GM12892 (cell line): ENCODE results near the gene VAPA.

ENCODE experiments used
- DNase-seq: peaks from one replicate; pipeline ENCODE4 v3.0.0; 2011; ENCODE audit not compliant: insufficient read length
- FAIRE-seq: peaks from 2 replicates; lab custom pipeline; 2011; peaks lifted over from hg19 to GRCh38; lab: Jason Lieb, UNC
- POLR2A ChIP-seq: IDR thresholded peaks from 2 replicates; pipeline ENCODE4 v1.6.1; 2011; ENCODE audit warnings: low read depth, low read length, control low read depth
- POLR2AphosphoS5 ChIP-seq: IDR thresholded peaks from 2 replicates; pipeline ENCODE4 v1.6.1; 2011; ENCODE audit warnings: low read depth, low read length, control low read depth
- TAF1 ChIP-seq: IDR thresholded peaks from 2 replicates; pipeline ENCODE4 v1.6.1; 2011; ENCODE audit warnings: low read depth, mild to moderate bottlenecking, control low read depth, low read length, borderline replicate concordance

Gene VAPA

DNA sequence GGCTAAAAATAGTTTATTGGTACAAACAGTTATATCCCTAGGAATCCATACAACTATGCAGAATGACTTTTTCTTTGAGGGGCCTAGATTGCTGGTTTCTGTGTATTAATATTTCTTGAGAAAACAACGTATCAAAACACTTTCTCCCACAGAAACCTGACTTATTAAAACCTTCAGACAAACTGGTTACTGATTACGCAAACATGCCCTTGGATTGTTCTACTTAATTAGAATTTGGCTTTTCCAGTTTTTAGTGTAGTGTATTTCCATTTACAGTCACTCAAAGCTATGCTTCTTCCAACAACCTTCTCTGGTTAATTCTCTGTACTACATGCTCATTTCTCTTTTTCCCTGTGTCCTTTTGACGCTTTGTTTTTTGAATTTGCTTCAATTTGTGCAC is 20.0 kb downstream of the VAPA start:
- TF ChIP-seq POLR2A (no peak), POLR2AphosphoS5 (no peak), TAF1 (no peak)
- no peak for FAIRE-seq
- DNase-seq = no peak

GRCh38 chr18:9934274-9934673 is 20.5 kb downstream of the VAPA start:
- DNase-seq = no peak
- FAIRE-seq = peak; percentile 65
- TF ChIP-seq POLR2A (no peak), TAF1 (no peak), POLR2AphosphoS5 (no peak)

DNA sequence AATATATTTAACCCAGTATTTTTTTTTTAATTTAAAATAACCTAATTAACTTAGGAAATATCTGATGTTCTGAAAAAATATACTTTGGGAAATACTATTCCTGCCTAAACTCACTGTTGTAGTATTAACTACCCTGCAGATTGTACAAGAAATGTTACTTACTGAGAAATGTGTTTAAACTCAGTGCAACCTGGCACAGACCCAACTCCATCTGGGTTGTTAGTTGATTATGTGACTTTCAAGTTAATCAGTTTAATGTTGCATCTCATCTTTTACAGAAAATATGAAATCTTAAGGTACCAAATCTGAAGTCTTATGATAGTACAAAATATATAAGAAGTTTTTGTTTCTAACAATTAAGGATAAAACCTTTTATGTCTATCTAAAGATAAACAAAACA is 27.3 kb downstream of the VAPA start:
- FAIRE-seq (no peak), DNase-seq (no peak)
- TF ChIP-seq POLR2AphosphoS5 = no peak
- no peak for TF ChIP-seq POLR2A
- TF ChIP-seq TAF1 = no peak

- DNase-seq = no peak
- no peak for FAIRE-seq
- TF ChIP-seq POLR2AphosphoS5 = no peak
- no peak for TF ChIP-seq POLR2A
- TF ChIP-seq TAF1 = no peak
Observed at GRCh38 chr18:9941660-9942059, 27.8 kb downstream of the VAPA start.

- FAIRE-seq (no peak), DNase-seq (no peak)
- TF ChIP-seq POLR2A = no peak
Observed at GRCh38 chr18:9943311-9943710, 29.5 kb downstream of the VAPA start.

GRCh38 chr18:9944805-9945204 is 31.0 kb downstream of the VAPA start:
- no peak for TF ChIP-seq TAF1
- TF ChIP-seq POLR2A = no peak
- TF ChIP-seq POLR2AphosphoS5 = no peak
- FAIRE-seq (no peak), DNase-seq (no peak)

DNA sequence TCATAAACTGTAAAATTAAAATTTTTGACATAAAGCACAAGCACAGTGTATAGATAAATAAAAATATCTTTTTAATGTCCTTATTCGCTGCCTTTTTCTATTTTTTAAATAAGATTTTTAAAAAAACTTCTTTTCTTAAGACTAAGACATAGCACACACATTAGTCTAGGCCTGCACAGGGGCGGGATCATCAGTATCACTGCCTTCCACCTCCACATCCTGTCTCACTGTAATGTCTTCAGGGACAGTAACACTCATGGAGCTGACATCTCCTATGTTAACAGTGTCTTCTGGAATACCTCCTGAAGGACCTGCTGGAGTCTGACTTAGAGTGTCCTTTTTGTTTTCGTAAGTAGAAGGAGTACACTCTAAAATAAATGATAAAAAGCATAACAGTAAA is 33.0 kb downstream of the VAPA start:
- TF ChIP-seq POLR2AphosphoS5 (no peak), TAF1 (no peak), POLR2A (no peak)
- DNase-seq (no peak), FAIRE-seq (no peak)

GRCh38 chr18:9947248-9947647 is 33.4 kb downstream of the VAPA start:
- no peak for FAIRE-seq
- DNase-seq = no peak
- TF ChIP-seq TAF1 = no peak
- TF ChIP-seq POLR2A = no peak
- no peak for TF ChIP-seq POLR2AphosphoS5

DNA sequence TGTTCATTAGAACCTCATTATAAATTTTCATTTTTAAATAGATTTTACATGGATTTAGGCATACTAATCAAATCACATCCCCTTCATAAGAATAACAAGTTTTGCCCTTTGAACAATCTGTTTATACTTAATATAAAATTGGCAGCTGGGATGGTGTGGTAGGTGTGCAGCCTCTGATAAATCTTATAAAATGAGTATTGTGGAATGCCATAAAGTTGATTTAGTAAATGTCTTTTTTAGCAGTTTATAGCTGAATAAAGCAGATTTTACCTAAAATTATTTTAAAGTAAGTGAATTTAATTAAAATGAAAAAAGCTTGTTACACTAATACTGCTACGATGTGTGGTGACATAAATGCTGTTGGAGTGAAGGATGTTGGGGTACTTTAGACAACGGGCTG is 35.5 kb downstream of the VAPA start:
- no peak for FAIRE-seq
- no peak for DNase-seq
- TF ChIP-seq POLR2A = no peak
- no peak for TF ChIP-seq TAF1
- no peak for TF ChIP-seq POLR2AphosphoS5

DNA sequence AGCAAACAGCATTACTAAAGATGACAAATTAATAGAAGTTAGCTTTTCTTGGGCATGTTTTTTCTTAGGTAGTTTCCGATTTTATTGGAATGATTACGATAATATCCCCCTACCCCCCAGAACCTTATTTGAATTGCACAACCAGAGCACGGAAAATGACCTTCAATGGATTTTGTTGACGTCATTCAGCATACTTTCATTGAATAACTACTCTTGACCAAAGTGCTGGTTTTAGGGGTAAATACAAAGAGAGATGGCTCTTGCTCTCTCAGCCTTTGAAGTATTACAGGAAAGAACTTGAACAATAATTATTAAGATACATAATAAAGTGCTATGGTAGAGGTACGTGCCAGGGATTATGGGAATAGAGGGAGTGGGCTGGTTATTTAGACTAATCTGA is 36.0 kb downstream of the VAPA start:
- FAIRE-seq (no peak), DNase-seq (no peak)
- no peak; the same call in 1 of the 2 replicates for TF ChIP-seq POLR2A
- no peak for TF ChIP-seq POLR2AphosphoS5
- no peak for TF ChIP-seq TAF1

GRCh38 chr18:9950289-9951016 is 36.6 kb downstream of the VAPA start:
- peak; percentile 36 for FAIRE-seq
- DNase-seq = no peak
- no peak for TF ChIP-seq POLR2A
- TF ChIP-seq POLR2AphosphoS5 = no peak
- no peak for TF ChIP-seq TAF1

DNA sequence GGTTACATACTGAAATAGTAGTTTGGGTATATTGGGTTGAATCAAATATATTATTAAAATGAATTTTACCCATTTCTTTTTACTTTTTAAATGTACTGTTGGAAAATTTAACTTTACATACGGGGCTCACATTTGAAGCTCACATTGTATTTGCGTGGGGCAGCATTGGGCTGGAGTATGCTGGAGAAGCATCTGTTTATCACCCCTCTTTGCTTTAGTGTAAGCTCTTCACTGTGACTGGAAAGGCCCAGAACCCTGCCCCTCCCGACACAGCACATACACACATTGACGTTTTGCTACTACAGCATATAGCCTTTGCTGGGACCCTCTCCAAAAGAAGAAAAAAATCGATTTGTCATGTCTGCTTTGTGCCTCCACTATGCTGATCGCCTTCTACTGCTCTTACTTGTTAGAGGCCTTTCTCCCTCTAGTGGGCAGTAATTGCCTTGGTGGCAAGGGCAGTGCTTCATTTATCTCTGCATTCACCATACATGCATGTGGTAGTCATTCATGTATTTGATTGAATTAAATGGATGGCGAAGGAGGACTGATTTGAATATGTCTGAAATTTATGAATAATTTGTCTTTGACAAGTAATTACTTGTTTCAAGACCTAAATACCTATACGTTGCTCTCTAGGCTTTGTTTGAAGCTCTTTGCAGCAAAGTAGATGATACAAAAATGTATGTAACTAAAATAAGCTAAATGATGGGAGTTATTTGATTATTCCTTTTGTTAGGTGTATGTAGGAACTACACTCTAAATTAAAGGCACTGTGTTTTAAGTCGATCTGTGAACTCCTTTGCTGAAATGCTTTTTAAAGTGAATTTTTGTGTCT is 37.4 kb downstream of the VAPA start:
- FAIRE-seq (peak; percentile 79), DNase-seq (no peak)
- TF ChIP-seq POLR2A = no peak
- TF ChIP-seq POLR2AphosphoS5 = no peak
- TF ChIP-seq TAF1 = no peak

DNA sequence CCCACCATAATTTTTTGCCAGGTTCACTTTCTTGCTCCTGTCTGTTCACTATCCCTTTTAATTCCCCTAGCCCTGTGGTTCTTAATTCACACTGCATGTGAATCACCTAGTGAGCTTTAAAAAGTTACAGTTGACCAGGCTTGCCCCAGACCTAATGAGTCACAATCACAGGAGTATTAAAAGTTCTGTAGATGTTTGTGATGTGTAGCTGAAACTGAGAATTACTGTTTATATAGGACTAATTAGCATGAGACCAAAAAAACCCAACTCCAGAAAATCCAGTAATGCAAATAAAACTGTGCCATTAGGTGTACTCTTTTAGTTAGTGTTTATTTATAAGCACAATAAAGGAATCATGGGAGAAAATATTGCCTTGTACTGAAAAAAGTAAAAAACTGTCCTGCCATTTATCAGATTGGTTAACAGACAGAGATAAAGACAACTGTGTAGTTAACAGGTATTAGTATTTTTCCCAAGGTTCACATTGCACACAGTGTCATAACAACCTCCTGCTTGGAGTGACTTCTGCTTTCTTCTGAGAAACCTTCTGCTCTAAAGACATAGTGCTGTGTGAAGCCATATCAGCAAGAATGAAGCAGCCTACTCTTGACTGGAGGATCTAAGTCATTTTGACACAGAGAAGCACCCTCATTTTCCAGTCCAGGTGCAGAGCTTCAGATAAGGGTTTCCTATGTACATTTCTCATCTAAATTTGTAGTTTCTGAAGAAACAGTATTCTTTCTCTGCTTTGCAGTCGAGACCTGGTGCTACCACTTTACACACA is 39.0 kb downstream of the VAPA start:
- TF ChIP-seq POLR2AphosphoS5 (no peak), POLR2A (no peak), TAF1 (no peak)
- FAIRE-seq = no peak
- no peak for DNase-seq
